IPS-NIHi11 (cell line): ENCODE measurements around the gene DPH2.
A peak's percentile ranks its signal among the peaks of the same experiment; 100 is the strongest.

Experiments used
- DNase-seq: peaks from one replicate; pipeline ENCODE4 v3.0.0; 2012; ENCODE audit warnings: mixed read lengths, low spot score

DPH2 gene

DNA sequence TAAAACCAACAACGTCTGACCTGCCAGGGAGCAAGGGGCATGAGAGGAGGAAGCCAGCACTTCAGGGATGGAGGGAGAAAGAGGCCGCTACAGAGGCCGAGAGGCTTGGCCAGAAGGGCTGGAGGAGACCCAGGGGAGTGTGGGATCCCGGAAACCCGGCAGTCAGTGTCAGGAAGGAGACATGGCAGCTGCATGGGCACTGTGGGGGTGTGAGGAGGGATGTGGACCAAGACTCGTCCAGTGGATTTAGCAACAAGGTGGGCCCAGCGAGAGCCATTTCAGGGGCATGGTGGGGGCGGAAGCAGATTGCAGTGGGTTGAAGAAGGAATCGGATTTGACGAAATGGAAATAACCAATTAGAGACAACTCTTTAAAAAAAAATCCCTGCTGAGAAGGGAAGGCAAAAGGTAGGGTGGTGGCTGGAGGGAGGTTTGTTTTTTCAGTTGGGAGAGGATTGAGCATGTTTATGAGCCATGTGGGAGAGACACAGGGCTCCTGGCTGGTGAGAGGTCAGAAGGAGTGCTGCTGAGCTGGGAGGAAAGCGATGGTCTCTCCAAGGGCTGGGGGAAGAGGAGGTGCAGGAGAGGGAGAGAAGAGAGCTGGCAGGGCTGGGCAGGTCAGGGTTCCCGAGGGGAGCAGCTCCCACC is 13.6 kb downstream of the DPH2 start:
- no peak for DNase-seq

DNA sequence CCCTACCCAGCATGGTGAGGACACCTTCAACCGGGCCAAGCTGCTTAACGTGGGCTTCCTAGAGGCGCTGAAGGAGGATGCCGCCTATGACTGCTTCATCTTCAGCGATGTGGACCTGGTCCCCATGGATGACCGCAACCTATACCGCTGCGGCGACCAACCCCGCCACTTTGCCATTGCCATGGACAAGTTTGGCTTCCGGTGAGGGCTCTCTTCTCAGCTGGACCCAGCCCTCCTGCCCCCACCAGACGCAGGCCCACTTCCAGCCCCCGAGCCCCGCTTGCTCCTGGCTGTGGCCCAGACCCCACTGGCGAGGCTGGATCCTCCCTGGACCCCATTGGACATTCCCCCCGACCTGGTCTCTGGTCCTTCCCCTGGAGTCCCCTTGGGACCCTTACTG is 15.0 kb downstream of the DPH2 start:
- DNase-seq = no peak

- DNase-seq = no peak
These were observed 16.3 kb downstream of the DPH2 start for GRCh38 chr1:43985984-43986595.

DNA sequence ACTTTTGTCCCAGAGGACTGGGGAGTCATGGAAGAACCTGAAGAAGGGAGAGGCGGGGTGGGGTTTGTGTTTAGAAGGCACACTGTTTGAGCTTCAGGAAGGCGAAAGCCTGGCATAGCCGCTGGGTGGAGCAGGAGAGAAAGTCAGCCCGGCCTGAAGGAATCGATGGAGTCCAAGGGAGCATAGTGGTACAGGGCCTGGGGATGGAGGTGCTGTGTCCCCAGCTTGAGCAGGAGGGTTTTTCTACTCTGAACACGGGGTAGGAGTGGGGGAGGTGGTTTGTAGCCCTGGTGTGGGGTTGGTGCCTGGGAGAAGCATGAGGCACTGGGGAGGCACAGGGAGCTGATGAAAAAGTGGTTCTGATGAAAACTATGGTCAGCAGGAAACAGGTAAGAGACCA is 16.9 kb downstream of the DPH2 start:
- DNase-seq = no peak

DNA sequence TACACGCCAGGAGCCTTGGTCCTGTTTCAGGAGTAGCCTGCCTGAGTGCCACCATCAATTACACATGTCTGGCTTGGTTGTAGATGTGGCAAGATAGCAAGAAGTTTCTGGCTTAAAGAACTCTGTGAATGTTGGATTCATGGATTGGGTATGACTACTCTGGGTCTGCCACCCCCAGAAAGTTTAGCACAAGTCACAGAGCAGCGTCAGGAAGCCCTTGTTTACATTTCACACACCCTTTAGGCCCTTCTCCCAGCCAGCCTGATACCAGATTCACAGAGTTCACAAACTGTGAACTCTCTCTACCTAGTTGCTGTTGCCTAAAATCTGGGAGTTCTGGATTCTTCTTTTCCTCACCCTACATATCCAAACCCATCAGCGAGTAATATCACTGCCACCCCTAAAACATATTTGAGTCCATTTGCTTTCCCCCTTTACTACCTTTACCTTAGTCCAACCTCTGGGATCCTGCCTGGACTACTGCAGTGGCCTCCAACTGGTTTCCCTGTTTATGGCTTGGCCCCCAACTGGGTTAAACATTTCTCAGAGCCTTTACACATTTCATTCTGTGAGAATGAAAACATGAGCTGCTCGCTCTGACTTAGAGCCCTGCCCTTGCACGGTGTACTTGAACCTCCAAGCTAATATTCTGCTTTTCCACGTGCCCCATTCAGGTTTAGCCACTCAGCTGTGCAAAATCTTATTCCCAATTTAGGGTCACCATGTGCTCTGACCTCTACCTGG is 17.5 kb downstream of the DPH2 start:
- DNase-seq = no peak

GRCh38 chr1:43990271-43991199 is 20.7 kb downstream of the DPH2 start:
- DNase-seq = no peak

DNA sequence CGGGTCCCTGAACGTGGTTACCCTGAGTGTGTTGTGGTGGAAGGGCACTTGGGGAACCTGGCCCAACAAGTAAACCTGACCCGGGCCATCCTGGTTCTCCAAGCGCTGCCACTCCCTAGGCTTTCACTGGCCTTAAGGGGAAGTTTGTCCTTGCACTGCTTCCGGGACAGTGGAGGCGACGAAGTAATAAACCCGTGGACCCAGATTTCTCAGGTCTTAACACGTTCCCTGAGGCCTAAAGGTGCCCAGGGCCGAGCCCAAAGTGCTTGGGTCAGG is 21.3 kb downstream of the DPH2 start:
- no peak for DNase-seq

- peak; percentile 88 for DNase-seq
These were observed 21.8 kb downstream of the DPH2 start, which contains the start of gene CCDC24 for GRCh38 chr1:43991476-43992231. Gene CCDC24, plus strand, starts transcription at chr1:43991599. Its CDS starts 280 bp downstream, at chr1:43991879.

- DNase-seq = no peak
These were observed 22.6 kb downstream of the DPH2 start for GRCh38 chr1:43992232-43992995.

DNA sequence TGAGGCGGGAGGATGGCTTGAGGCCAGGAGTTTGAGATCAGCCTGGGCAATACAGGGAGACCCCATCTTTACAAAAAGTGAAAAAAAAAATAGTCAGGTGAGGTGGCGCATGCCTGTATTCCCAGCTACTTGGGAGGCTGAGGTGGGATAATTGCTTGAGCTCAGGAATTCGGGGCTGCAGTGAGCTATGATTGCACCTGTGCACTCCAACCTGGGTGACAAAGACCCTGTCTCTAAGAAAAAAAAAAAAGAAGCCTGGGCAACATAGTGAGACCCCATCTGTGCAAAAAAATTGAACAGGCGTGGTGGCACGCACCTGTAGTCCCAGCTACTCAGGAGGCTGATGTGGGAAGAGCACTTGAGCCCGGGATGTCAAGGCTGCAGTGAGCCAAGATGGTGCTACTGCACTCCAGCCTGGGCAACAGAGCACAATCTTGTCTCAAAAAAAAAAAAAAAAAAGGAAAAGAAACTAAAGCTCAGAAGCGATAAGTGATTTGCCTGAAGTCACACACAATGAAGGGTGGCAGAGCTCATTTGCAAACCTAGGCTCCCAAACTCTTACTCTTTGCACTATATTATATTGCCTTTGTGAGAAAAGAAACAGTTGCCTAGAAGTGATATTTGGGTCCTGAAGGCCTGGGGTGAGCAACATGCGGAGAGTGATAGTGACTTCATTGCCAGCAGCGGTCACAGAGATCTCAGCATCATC is 23.6 kb downstream of the DPH2 start:
- DNase-seq = no peak

DNA sequence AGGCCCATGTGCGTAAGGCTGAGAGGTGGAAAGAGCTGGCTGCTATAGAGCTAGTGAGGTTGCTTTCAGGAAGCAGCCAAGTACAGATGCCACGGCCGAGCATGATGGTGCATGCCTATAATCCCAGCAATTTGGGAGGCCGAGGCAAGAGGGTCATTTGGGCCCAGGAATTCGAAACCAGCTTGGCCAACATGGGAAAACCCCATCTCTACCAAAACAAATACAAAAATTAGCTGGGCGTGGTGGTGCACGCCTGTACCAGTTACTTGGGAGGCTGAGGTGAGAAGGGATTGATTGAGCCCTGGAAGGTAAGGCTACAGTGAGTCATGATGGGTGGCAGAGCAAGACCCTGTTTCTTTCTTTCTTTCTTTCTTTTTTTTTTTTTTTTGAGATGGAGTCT is 24.3 kb downstream of the DPH2 start:
- DNase-seq = no peak

DNA sequence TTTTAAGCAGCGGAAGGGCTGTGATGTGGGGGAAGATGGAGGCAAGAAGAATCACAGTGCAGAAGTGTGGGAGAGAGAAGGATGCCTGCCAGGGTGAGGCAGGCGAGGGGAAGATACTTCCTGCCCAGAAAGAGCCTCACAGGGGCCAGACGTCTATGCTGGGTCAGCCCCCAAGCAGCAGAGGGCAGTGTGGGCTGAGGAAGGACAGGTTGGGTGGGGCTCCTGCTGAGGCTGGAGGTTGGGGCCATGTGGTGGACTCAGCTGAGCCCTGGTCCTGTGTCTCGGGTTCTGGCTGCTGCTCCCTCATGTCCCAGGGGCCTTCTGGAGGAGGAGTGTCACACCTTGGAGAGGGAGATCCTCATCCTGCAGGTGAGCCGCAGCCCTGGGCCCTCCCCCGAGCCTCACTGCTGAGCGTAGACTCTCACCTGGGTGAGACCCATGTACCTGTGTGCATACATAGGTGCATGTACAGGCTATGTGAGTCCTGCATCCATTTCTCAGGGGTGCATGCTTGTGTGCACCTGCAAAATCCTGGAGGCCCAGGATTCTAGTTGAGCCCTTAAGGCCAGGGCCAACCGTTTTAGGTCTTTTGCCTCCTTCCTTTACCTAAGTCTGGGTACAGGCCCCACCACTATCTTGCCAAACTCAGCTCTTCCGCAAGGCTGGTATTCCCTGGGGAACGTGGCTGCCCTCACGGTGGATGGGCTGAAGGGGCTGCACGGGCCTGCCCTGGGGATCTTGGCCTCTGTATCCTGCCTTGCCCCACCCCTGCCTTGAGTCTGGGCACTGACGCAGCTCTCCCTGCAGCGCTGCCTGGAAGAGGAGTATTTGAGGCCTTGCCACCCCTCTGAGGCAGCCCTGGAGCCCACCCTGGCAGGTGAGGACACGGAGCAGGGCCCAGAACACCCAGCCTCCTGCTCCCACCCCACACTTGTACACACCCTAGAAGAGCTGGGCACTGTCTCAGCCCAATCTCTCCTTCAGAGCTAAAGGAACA is 25.3 kb downstream of the DPH2 start:
- DNase-seq = peak; percentile 74

DNA sequence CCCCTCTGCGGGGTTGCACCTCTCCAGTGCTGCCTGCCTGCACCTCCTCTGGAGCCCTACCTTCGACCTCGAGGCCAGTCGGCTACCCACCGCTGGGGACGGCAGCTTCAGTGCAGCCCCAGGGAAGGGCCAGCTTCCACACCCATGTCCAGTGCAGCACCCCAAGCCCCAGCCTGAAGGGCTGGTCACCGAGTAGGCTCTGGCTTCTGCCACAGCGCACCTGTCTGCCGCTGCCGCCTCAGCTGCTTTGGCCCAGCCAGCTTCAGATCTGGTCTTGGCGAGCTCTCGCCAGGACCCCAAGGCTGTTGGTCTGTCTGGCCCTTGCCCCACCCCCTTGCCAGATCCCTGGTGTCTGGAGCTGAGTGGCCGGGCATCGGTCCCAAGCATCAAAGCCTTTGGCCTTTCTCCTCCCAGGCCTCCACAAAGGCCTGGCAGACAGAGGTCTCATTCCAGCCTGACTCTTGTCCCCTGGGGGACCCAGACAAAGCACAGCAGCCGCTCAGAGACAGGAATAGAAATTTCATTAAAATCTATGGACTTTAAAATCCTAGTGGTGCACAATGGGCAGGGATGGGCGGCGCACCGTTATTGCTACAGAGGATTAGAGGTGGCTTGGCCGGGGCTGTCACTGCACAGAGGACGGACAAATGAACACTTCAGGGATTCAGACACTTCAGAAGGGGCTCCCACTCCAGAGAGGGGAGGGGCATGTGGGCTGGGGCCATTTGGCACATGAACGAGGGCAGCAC is 26.3 kb downstream of the DPH2 start:
- no peak for DNase-seq

GRCh38 chr1:43996733-43997115 is 26.9 kb downstream of the DPH2 start:
- no peak for DNase-seq

DNA sequence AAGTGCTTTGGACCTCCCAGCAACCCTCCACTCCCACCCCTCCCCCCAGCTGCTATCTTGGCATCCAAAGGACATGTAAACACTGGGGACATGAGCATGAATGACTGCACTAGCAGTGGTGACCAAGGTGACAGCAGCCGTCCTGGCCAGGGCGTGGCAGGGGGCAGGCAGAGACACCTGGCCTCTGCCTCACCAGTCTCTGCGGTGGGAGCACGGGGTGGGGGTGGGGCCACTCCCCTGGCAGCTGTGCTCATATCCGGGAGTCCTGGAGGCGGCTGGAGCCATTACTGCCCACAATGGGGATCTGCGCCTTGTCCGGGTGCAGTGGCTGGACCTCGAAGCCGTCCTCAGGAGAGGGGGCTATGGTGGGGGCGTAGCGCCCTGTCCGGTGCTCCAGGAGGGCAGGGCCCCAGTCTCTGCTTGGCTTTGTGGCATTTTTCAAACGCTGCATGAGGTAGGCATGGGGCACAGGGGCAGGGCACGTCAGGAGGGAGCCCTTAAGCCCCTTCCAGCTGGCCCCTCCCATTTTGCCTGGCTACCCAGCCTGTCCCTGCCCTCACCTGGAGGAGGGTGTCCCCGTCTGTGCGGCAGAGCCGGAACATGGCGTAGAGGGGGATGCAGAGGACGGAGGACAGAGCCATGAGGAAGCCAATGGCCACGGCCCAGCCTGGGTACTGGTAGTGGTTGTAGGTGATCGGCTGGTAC is 27.6 kb downstream of the DPH2 start:
- no peak for DNase-seq

GRCh38 chr1:43998000-43998378 is 28.2 kb downstream of the DPH2 start:
- no peak for DNase-seq

DNA sequence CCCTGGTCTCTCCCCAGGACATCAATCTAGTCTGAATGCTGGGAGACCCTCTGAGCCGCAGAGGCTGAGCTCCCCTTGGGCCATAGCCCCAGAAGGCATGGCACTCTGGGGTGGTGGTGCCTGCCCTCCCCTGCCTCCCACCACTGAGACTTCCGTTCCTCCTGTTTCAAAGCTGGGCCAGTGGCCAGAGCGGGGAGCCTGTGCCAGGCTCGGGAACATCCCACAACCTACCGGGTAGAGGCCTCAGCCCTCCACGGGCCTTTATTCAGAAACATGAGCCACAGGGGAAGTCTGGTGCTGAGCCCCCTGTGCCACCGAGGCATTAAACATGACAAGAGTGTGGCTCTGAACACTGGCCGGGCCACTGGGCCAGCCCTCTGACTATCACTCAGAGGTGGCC is 29.6 kb downstream of the DPH2 start:
- no peak for DNase-seq
